CD4-positive, alpha-beta T cell treated with Interferon gamma for 1 hour (primary cell): ENCODE results near the gene DUSP8.
"Not testable (repeated sequence)": the region's sequence is repeated elsewhere in the genome, so short reads cannot be mapped to it uniquely, and the experiment has no call there.

Experiments used
- DNase-seq: peaks from one replicate; pipeline ENCODE4 v3.0.0-alpha.2; 2020

DUSP8 gene

GRCh38 chr11:1584661-1585370 lies 12.7 kb upstream of the DUSP8 start, which contains the start of gene KRTAP5-1:
TSS of gene KRTAP5-1 (minus strand) at chr11:1585283. CDS start at chr11:1585249, 34 bp downstream.
- not testable (repeated sequence) for DNase-seq

GRCh38 chr11:1582909-1583308 lies 10.8 kb upstream of the DUSP8 start:
- DNase-seq = not testable (repeated sequence)

- DNase-seq = no peak
Measured at GRCh38 chr11:1581976-1582375, 9.9 kb upstream of the DUSP8 start.

GRCh38 chr11:1576825-1577224 lies 4.8 kb upstream of the DUSP8 start:
- DNase-seq = no peak

- not testable (repeated sequence) for DNase-seq
Measured at GRCh38 chr11:1575756-1576155, 3.7 kb upstream of the DUSP8 start.

- DNase-seq = no peak
Measured at GRCh38 chr11:1574933-1575242, 2.8 kb upstream of the DUSP8 start.

GRCh38 chr11:1574238-1574932 lies 2.3 kb upstream of the DUSP8 start:
- peak; percentile 70 for DNase-seq

GRCh38 chr11:1573903-1574237 lies 1.8 kb upstream of the DUSP8 start:
- no peak for DNase-seq

GRCh38 chr11:1573077-1573902 lies 1.2 kb upstream of the DUSP8 start:
- peak; percentile 47 for DNase-seq

GRCh38 chr11:1571760-1572196 lies 293 bp downstream of the DUSP8 start:
- no peak for DNase-seq

- peak; percentile 46 for DNase-seq
Measured at GRCh38 chr11:1570896-1571759, 943 bp downstream of the DUSP8 start.

GRCh38 chr11:1570531-1570895 lies 1.6 kb downstream of the DUSP8 start:
- DNase-seq = no peak

GRCh38 chr11:1570001-1570453 lies 2.0 kb downstream of the DUSP8 start:
- no peak for DNase-seq

- no peak for DNase-seq
Measured at GRCh38 chr11:1569251-1569780, 2.8 kb downstream of the DUSP8 start.

- peak; percentile 76 for DNase-seq
Measured at GRCh38 chr11:1568441-1568911, 3.6 kb downstream of the DUSP8 start.

- DNase-seq = no peak
Measured at GRCh38 chr11:1567721-1568100, 4.4 kb downstream of the DUSP8 start.

- no peak for DNase-seq
Measured at GRCh38 chr11:1567052-1567720, 4.9 kb downstream of the DUSP8 start.

- no peak for DNase-seq
Measured at GRCh38 chr11:1566381-1567051, 5.6 kb downstream of the DUSP8 start.

- no peak for DNase-seq
Measured at GRCh38 chr11:1565904-1566247, 6.2 kb downstream of the DUSP8 start.

- no peak for DNase-seq
Measured at GRCh38 chr11:1565173-1565903, 6.7 kb downstream of the DUSP8 start.
